ENCODE data around the gene DNAH9.

GRCh38 chr17:11589716-11590115, 8.6 kb upstream of the DNAH9 start:
- TF ChIP-seq CTCF (IDR thresholded peaks at IDR 0.05; ENCODE audit: low read depth, low read length) (no peak), EZH2phosphoT487 (IDR thresholded peaks at IDR 0.05; ENCODE audit: low read depth) (no peak)

Data from OCI-LY3 (cell line).